CD4-positive, alpha-beta T cell (primary cell): ENCODE measurements around the gene ADAMTS3. TPM values are rescaled to one million over a fixed set of nuclear protein-coding genes. Genes with fewer than 3 reads are reported as not detected.

Source experiments
- ATAC-seq: fragments of 200-7000 bp; cut with Tn5 transposase; one replicate; pipeline ENCODE4 v1.10.0; 2022; ENCODE audit warnings: mild to moderate bottlenecking; ENCODE audit not compliant: poor library complexity
- CTCF ChIA-PET: fragments of 350-600 bp; sonication (Branson Sonifier 250); formaldehyde crosslinking; loops from one replicate; lab custom pipeline; 2021; ENCODE audit warnings: antibody characterized with exemption, inconsistent platforms; lab: Charles Lee
- POLR2A ChIA-PET: fragments of 350-600 bp; sonication (Branson Sonifier 250); formaldehyde crosslinking; loops from one replicate; lab custom pipeline; 2021; ENCODE audit warnings: antibody characterized with exemption, inconsistent platforms; lab: Charles Lee
- DNase-seq, 14 experiments: peaks; one replicate each; pipeline ENCODE4 v3.0.0-alpha.2; 2013 to 2020; ENCODE audit warnings: mixed read lengths in 2 of 14
- H3K27ac ChIP-seq, 2 donors: one replicate each; pipeline versions ENCODE4 v1.5.1 to v1.7.0; 2013; ENCODE audit warnings: low read length in 2 of 2, low read depth in 1 of 2, mild to moderate bottlenecking in 1 of 2
- H3K27me3 ChIP-seq, 2 experiments: 1 replicate in 1 of 2; 2 replicates in 1 of 2; pipeline versions ENCODE4 v1.6.1 to v1.7.0; 2013; ENCODE audit warnings: low read length in 2 of 2, control low read depth in 1 of 2, mild to moderate bottlenecking in 1 of 2, moderate library complexity in 1 of 2; ENCODE audit not compliant: insufficient read depth in 2 of 2, control insufficient read depth in 1 of 2
- H3K36me3 ChIP-seq: one replicate; pipeline ENCODE4 v1.6.1; 2013; ENCODE audit warnings: low read length, control low read depth; ENCODE audit not compliant: insufficient read depth
- H3K4me1 ChIP-seq: one replicate; pipeline ENCODE4 v1.6.1; 2013; ENCODE audit warnings: low read length, control low read depth; ENCODE audit not compliant: insufficient read depth
- H3K4me3 ChIP-seq: one replicate; pipeline ENCODE4 v1.5.1; 2013; ENCODE audit warnings: mild to moderate bottlenecking, low read length, moderate library complexity
- H3K9me3 ChIP-seq, 2 experiments: 1 replicate in 1 of 2; 2 replicates in 1 of 2; pipeline versions ENCODE4 v1.6.1 to v1.7.0; 2013; ENCODE audit warnings: low read length in 2 of 2, mild to moderate bottlenecking in 2 of 2, control low read depth in 1 of 2, moderate library complexity in 1 of 2; ENCODE audit not compliant: control insufficient read depth in 1 of 2, insufficient read depth in 1 of 2
- H3K27ac Mint-ChIP-seq: one replicate; pipeline ENCODE4 v1.8.0; 2020; ENCODE audit warnings: mixed read lengths
- H3K27me3 Mint-ChIP-seq: one replicate; pipeline ENCODE4 v1.8.0; 2021; ENCODE audit warnings: mixed read lengths
- H3K36me3 Mint-ChIP-seq: one replicate; pipeline ENCODE4 v1.8.0; 2021; ENCODE audit warnings: low read depth, mixed read lengths
- H3K4me1 Mint-ChIP-seq: one replicate; pipeline ENCODE4 v1.8.0; 2021; ENCODE audit warnings: low read depth, mixed read lengths
- H3K4me3 Mint-ChIP-seq: one replicate; pipeline ENCODE4 v1.8.0; 2020; ENCODE audit warnings: mild to moderate bottlenecking, mixed read lengths
- H3K9me3 Mint-ChIP-seq: one replicate; pipeline ENCODE4 v1.8.0; 2020; ENCODE audit warnings: mixed read lengths
- intact Hi-C, 2 experiments: fragments of 100-400 bp; cut with DNase I in 1 of 2; cut with micrococcal nuclease in 1 of 2; formaldehyde crosslinking; loops; one replicate each; pipeline versions ENCODE4 v1.15.1 to v1.9.0; 2023 to 2025; cut with DNase I, micrococcal nuclease
- total RNA-seq, 174 experiments: library from RNA in 2 of 174; stranded (reverse) in 2 of 174; gene quantifications; one replicate each; pipeline ENCODE4 v1.2.3 and lab custom pipeline; 2021 to 2026
- TF ChIP-seq, protein P1 (sequence below): fragments of 200-600 bp; IDR thresholded peaks from one replicate; pipeline ENCODE4 v1.8.0; 2022; ENCODE audit warnings: antibody characterized with exemption, mild to moderate bottlenecking

The ADAMTS3 gene
- total RNA-seq, 2 experiments from 2014 or later, result not detected

DNA sequence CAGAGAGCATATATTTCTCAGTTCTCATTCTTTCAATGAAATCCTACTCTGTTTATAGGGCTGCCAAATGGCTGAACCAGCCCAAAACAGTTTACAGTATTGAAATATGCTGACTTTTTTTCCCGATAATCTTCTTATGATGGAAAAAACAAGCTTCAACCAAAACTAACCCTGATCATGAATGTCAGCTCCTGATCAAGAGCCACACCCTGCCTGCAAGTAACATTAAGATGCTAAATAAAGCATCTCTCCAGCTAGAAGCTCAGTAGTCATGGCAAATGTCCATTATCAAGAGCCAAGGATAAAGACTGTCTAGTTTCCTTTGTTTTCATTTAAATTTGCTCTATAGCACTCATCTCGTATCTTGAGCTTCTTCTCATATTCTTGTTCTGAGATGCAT is 136.0 kb downstream of the ADAMTS3 start:
- ATAC-seq, result no peak
- Mint-ChIP-seq H3K27me3 (no peaks in the 10 kb centered on the region), H3K4me1 (no peaks in the 10 kb centered on the region), H3K36me3 (no peaks in the 10 kb centered on the region), H3K9me3 (no peaks in the 10 kb centered on the region), H3K27ac (no peak overlapping the region), H3K4me3 (no peak overlapping the region)
- Histone ChIP-seq H3K9me3 (no peaks in the 10 kb centered on the region), H3K27ac (no peak overlapping the region), H3K36me3 (no peaks in the 10 kb centered on the region), H3K4me1 (no peaks in the 10 kb centered on the region), H3K4me3 (no peak overlapping the region), H3K27me3 (no peaks in the 10 kb centered on the region)
- POLR2A ChIA-PET, result no interaction called here
- intact Hi-C loops, result no loop called here
- CTCF ChIA-PET, result no interaction called here
- TF ChIP-seq, protein P1, sequence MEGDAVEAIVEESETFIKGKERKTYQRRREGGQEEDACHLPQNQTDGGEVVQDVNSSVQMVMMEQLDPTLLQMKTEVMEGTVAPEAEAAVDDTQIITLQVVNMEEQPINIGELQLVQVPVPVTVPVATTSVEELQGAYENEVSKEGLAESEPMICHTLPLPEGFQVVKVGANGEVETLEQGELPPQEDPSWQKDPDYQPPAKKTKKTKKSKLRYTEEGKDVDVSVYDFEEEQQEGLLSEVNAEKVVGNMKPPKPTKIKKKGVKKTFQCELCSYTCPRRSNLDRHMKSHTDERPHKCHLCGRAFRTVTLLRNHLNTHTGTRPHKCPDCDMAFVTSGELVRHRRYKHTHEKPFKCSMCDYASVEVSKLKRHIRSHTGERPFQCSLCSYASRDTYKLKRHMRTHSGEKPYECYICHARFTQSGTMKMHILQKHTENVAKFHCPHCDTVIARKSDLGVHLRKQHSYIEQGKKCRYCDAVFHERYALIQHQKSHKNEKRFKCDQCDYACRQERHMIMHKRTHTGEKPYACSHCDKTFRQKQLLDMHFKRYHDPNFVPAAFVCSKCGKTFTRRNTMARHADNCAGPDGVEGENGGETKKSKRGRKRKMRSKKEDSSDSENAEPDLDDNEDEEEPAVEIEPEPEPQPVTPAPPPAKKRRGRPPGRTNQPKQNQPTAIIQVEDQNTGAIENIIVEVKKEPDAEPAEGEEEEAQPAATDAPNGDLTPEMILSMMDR, result no peak
- DNase-seq, result no peak

DNA sequence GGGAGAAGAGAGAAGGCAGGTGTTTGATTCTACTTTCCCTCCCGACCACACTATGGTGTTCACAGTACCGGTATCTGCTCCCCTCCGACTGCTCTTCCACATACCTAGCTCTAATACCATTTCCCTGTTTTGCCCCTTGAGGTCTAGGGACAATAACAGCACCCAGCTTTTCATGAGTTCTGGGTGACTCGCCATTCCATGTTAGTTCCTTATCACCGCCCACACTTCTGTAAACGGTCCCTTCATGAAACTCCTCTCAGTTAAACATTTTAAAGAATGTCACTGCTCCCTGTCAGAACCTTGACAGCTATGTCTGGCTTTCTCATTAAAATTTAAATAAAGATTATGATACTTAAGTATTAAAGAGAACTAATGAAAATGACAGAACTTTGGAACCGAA is 136.7 kb downstream of the ADAMTS3 start:
- DNase-seq (no peak), ATAC-seq (no peak)
- no peaks in the 10 kb centered on the region for H3K36me3 Mint-ChIP-seq
- H3K4me1 Mint-ChIP-seq, result no peaks in the 10 kb centered on the region
- H3K4me3 ChIP-seq, result no peak overlapping the region
- H3K9me3 Mint-ChIP-seq, result no peaks in the 10 kb centered on the region
- no peaks in the 10 kb centered on the region for H3K27me3 Mint-ChIP-seq
- H3K9me3 ChIP-seq, result no peaks in the 10 kb centered on the region
- H3K4me1 ChIP-seq, result no peaks in the 10 kb centered on the region
- H3K36me3 ChIP-seq, result no peaks in the 10 kb centered on the region
- POLR2A ChIA-PET, result no interaction called here
- intact Hi-C loops, result no loop called here
- TF ChIP-seq, protein P1, result no peak
- H3K27me3 ChIP-seq, result no peaks in the 10 kb centered on the region
- no peak overlapping the region for H3K27ac ChIP-seq
- no peak overlapping the region for H3K4me3 Mint-ChIP-seq
- CTCF ChIA-PET, result no interaction called here
- H3K27ac Mint-ChIP-seq, result no peak overlapping the region

DNA sequence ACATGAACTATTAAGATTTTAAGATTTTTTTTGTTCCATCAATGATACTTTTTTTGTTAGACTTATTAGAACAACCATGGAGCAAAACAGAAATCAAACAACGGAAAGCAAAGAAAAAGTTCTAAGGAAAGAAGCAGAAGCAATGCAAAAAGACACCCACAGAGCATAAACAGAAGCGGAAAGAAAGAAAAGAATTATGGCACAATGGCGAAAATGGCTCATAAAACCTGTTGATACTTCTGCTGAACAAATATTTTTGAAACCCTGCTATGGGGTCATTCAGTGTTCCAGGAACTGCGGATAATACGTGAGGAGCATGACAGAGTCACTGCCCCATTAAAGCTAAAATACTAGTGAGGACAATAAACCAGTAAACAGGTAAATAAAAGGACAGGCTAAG is 138.0 kb downstream of the ADAMTS3 start:
- no peaks in the 10 kb centered on the region for H3K9me3 Mint-ChIP-seq
- H3K4me1 Mint-ChIP-seq, result no peaks in the 10 kb centered on the region
- CTCF ChIA-PET, result no interaction called here
- TF ChIP-seq, protein P1, result no peak
- Histone ChIP-seq H3K9me3 (no peaks in the 10 kb centered on the region), H3K27me3 (no peaks in the 10 kb centered on the region), H3K4me3 (no peak overlapping the region), H3K27ac (no peak overlapping the region), H3K4me1 (no peaks in the 10 kb centered on the region), H3K36me3 (no peaks in the 10 kb centered on the region)
- H3K27me3 Mint-ChIP-seq, result no peaks in the 10 kb centered on the region
- intact Hi-C loops, result no loop called here
- H3K27ac Mint-ChIP-seq, result no peak overlapping the region
- ATAC-seq (no peak), DNase-seq (no peak)
- H3K4me3 Mint-ChIP-seq, result no peak overlapping the region
- POLR2A ChIA-PET, result no interaction called here
- no peaks in the 10 kb centered on the region for H3K36me3 Mint-ChIP-seq
